Measurements from ENCODE around the gene GDF9.

Gene GDF9

GRCh38 chr5:132820162-132820754 is 46.0 kb downstream of the GDF9 start:
- DNase-seq (ENCODE audit: low read depth): peak; percentile 84

GRCh38 chr5:132819468-132819867 is 46.8 kb downstream of the GDF9 start:
- no peak for DNase-seq (ENCODE audit: low read depth)

- DNase-seq (ENCODE audit: low read depth): no peak
These were observed 49.3 kb downstream of the GDF9 start for GRCh38 chr5:132817011-132817410.

GRCh38 chr5:132816554-132816953 is 49.7 kb downstream of the GDF9 start:
- no peak for DNase-seq (ENCODE audit: low read depth)

GRCh38 chr5:132816083-132816482 is 50.2 kb downstream of the GDF9 start:
- DNase-seq (ENCODE audit: low read depth): no peak

- no peak for DNase-seq (ENCODE audit: low read depth)
These were observed 50.8 kb downstream of the GDF9 start for GRCh38 chr5:132815454-132815853.

- no peak for DNase-seq (ENCODE audit: low read depth)
These were observed 51.6 kb downstream of the GDF9 start for GRCh38 chr5:132814503-132815294.

GRCh38 chr5:132813599-132814502 is 52.4 kb downstream of the GDF9 start:
- no peak for DNase-seq (ENCODE audit: low read depth)

GRCh38 chr5:132812781-132813598 is 53.3 kb downstream of the GDF9 start, which contains the start of gene SOWAHA:
Gene SOWAHA (plus strand): TSS chr5:132813302. CDS start chr5:132813622, 320 bp downstream.
- DNase-seq (ENCODE audit: low read depth): no peak

GRCh38 chr5:132812123-132812765 is 54.0 kb downstream of the GDF9 start:
- no peak for DNase-seq (ENCODE audit: low read depth)
